OCI-LY1 (cell line): ENCODE measurements around the gene MAP2K7.

Source experiments
- H2AFZ ChIP-seq: fragments of 200-600 bp; sonication (generic), shearing (Covaris generic); 2 replicates; pipeline ENCODE4 v1.6.0; 2014; ENCODE audit warnings: antibody characterized with exemption, mild to moderate bottlenecking, low read length
- H3F3A ChIP-seq: fragments of 200-600 bp; sonication (generic), shearing (Covaris generic); 2 replicates; pipeline ENCODE4 v1.6.0; 2014; ENCODE audit warnings: mild to moderate bottlenecking, antibody characterized with exemption, low read length, moderate library complexity; ENCODE audit not compliant: insufficient read depth
- H3K27ac ChIP-seq: fragments of 200-600 bp; sonication (generic); 2 replicates; pipeline ENCODE4 v1.5.1; 2014; ENCODE audit warnings: low read length, mixed run types, mild to moderate bottlenecking, low read depth; ENCODE audit not compliant: poor library complexity, severe bottlenecking
- H3K27me3 ChIP-seq: fragments of 200-600 bp; sonication (generic); 2 replicates; pipeline ENCODE4 v1.6.0; 2014; ENCODE audit warnings: antibody characterized with exemption, mild to moderate bottlenecking, low read length, moderate library complexity; ENCODE audit not compliant: insufficient read depth
- H3K36me3 ChIP-seq: fragments of 200-600 bp; sonication (generic); 2 replicates; pipeline ENCODE4 v1.6.1; 2014; ENCODE audit warnings: mild to moderate bottlenecking, antibody characterized with exemption, low read length, moderate library complexity, mixed read lengths; ENCODE audit not compliant: insufficient read depth
- H3K4me1 ChIP-seq: fragments of 200-600 bp; sonication (generic); 2 replicates; pipeline ENCODE4 v1.5.1; 2014; ENCODE audit warnings: mild to moderate bottlenecking, low read length, moderate library complexity; ENCODE audit not compliant: insufficient read depth, severe bottlenecking
- H3K4me2 ChIP-seq: fragments of 200-600 bp; sonication (generic), shearing (Covaris generic); 2 replicates; pipeline ENCODE4 v1.6.1; 2014; ENCODE audit warnings: low read length
- H3K4me3 ChIP-seq: fragments of 200-600 bp; sonication (generic); 2 replicates; pipeline ENCODE4 v1.5.1; 2014; ENCODE audit warnings: low read length, low read depth, mild to moderate bottlenecking, mixed read lengths; ENCODE audit not compliant: poor library complexity, severe bottlenecking
- H3K79me2 ChIP-seq: fragments of 200-600 bp; shearing (Covaris generic); 2 replicates; pipeline ENCODE4 v1.6.1; 2016; ENCODE audit warnings: mixed run types, low read length, mixed read lengths; ENCODE audit not compliant: insufficient read depth
- H3K9ac ChIP-seq: fragments of 200-600 bp; sonication (generic), shearing (Covaris generic); 2 replicates; pipeline ENCODE4 v1.6.1; 2014; ENCODE audit warnings: mild to moderate bottlenecking, low read length, mixed read lengths
- H3K9me2 ChIP-seq: fragments of 200-600 bp; sonication (generic), shearing (Covaris generic); 2 replicates; pipeline ENCODE4 v1.6.1; 2014; ENCODE audit warnings: low read depth, mild to moderate bottlenecking, low read length, mixed read lengths
- H3K9me3 ChIP-seq: fragments of 200-600 bp; shearing (Covaris generic); 2 replicates; pipeline ENCODE4 v1.6.1; 2014; ENCODE audit warnings: low read length, mixed read lengths
- H4K20me1 ChIP-seq: fragments of 200-600 bp; sonication (generic), shearing (Covaris generic); 2 replicates; pipeline ENCODE4 v1.6.0; 2016; ENCODE audit warnings: mild to moderate bottlenecking, low read length; ENCODE audit not compliant: insufficient read depth
- EZH2 ChIP-seq: fragments of 200-600 bp; sonication (generic), shearing (Covaris generic); IDR thresholded peaks from 2 replicates; pipeline ENCODE4 v1.8.0; 2017; ENCODE audit warnings: borderline replicate concordance, mixed run types, mild to moderate bottlenecking, antibody characterized with exemption, low read length, moderate library complexity, mixed read lengths
- TF ChIP-seq, protein P1 (sequence below): fragments of 200-600 bp; sonication (generic), shearing (Covaris generic); IDR thresholded peaks from 2 replicates; pipeline ENCODE4 v1.5.1; 2017; ENCODE audit warnings: mild to moderate bottlenecking, antibody characterized with exemption, low read length, moderate library complexity, mixed read lengths

MAP2K7 gene

DNA sequence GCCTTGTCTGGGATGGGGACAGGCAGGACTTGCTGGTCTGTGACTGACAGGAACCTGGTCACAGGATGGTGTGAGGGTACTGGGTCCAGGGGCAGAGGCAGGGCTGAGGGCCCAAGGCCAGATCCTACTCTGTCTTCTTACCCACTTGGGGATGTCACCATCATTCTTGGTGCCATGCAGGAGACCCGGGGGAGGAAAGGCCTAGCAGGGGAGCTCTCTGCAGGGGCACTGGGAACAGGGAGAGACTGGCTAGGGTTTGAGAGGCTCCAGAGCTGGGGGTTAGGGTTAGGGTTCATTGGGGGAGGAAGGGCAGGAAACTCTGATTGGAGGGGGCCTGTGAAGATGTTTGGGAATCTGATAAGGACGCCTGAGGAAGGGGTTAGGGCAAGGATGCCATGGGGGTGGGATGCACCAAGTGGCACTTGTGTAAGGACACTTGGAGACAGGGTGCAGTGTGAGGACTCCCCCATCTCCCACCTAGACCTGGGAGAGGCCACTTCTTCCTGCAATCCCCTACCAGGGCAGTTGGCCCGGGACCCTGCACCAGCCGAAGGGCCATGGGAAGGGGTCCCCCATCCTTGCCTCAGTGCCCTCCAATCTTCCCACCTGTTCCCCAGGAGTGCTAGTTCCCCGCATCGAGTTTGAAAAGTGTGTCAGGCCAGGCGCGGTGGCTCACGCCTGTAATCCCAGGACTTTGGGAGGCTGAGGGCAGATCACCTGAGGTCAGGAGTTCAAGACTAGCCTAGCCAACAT, 36.4 kb upstream of the MAP2K7 start:
- Histone ChIP-seq H3K4me2 (no peak overlapping the region), H3K9me3 (no peaks in the 10 kb centered on the region), H3K4me1 (peaks cover 18% of the 10 kb centered on the region), H4K20me1 (no peaks in the 10 kb centered on the region), H3K9me2 (no peaks in the 10 kb centered on the region), H3K9ac (no peak overlapping the region), H3K36me3 (no peaks in the 10 kb centered on the region), H3K4me3 (no peak overlapping the region), H3K27me3 (no peaks in the 10 kb centered on the region), H2AFZ (no peak overlapping the region), H3F3A (0 out of 2 replicates have a peak, but pooled peaks cover 3% of the 10 kb centered on the region), H3K27ac (no peak overlapping the region), H3K79me2 (no peaks in the 10 kb centered on the region)
- TF ChIP-seq, protein P1, sequence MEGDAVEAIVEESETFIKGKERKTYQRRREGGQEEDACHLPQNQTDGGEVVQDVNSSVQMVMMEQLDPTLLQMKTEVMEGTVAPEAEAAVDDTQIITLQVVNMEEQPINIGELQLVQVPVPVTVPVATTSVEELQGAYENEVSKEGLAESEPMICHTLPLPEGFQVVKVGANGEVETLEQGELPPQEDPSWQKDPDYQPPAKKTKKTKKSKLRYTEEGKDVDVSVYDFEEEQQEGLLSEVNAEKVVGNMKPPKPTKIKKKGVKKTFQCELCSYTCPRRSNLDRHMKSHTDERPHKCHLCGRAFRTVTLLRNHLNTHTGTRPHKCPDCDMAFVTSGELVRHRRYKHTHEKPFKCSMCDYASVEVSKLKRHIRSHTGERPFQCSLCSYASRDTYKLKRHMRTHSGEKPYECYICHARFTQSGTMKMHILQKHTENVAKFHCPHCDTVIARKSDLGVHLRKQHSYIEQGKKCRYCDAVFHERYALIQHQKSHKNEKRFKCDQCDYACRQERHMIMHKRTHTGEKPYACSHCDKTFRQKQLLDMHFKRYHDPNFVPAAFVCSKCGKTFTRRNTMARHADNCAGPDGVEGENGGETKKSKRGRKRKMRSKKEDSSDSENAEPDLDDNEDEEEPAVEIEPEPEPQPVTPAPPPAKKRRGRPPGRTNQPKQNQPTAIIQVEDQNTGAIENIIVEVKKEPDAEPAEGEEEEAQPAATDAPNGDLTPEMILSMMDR: no peak
- no peak for TF ChIP-seq EZH2

DNA sequence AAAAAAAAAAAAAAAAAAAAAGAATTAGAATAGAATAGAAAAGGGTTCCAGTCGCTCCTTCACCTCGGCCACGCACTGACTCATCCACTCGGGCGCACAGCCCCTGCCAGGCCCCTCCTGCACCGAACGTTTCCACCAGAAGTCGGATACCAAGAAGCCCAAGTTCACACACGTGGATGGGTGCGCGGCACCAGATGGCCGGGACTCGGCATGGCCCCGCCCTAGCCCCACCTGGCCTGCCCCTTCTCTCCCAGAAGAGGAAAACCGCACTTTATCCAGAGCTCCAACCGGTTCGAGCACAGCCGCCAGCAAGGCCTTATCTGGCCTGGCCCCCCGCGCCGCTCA, 35.4 kb upstream of the MAP2K7 start:
- no peaks in the 10 kb centered on the region for H3K9me3 ChIP-seq
- no peak overlapping the region for H3K27ac ChIP-seq
- peak overlapping the region; percentile 73 for H3K4me2 ChIP-seq
- no peak overlapping the region for H2AFZ ChIP-seq
- no peaks in the 10 kb centered on the region for H3K9me2 ChIP-seq
- H3K79me2 ChIP-seq: no peaks in the 10 kb centered on the region
- 0 out of 2 replicates have a peak, but pooled peaks cover 3% of the 10 kb centered on the region for H3F3A ChIP-seq
- H4K20me1 ChIP-seq: no peaks in the 10 kb centered on the region
- H3K4me1 ChIP-seq: peaks cover 18% of the 10 kb centered on the region
- peak overlapping the region; percentile 56 for H3K4me3 ChIP-seq
- no peak for TF ChIP-seq EZH2
- TF ChIP-seq, protein P1: no peak
- H3K27me3 ChIP-seq: no peaks in the 10 kb centered on the region
- H3K36me3 ChIP-seq: no peaks in the 10 kb centered on the region
- no peak overlapping the region for H3K9ac ChIP-seq

DNA sequence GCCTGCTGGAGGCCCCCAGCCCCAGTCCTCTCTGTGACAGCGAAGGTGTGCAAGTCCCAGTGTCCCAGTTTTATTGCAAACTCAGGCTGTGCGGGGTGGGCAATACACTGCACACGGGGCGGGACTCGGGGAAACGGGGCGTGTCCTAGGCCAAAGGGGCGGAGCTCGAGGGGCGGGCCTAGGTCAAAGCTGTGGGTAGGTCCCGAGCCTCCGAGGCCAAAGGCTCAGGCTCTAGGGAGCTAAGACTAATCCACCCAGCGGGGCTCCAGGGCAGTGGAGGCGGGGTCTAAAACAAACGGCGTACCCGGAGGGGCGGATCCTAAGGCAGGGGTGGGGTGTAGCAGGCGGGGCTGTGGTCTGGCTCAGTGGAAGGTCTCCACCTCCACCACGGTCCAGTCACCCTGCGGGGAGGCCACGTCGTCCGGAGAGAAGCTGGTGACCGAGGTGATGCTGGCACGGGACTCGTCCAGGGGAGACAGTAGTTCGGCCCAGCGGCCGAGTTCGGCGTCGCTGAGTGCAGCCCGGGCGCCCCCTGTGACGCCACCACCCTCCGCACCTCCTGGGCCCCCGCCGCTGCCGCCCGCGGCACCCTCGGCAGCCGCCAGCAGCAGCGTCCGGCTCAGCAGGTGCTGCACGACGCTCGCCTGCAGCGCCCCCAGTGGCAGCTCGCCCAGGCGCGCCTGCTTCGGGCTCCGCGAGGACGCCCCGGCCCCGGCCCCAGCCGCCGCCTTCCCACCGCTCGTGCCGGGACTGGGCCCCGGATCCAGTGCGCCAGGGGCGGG, 34.8 kb upstream of the MAP2K7 start:
- H3K4me2 ChIP-seq: peak overlapping the region; percentile 73
- H3K9me2 ChIP-seq: no peaks in the 10 kb centered on the region
- peak overlapping the region; percentile 56 for H3K4me3 ChIP-seq
- H3K9ac ChIP-seq: peak overlapping the region; percentile 18; the same call in 1 of the 2 replicates
- no peaks in the 10 kb centered on the region for H4K20me1 ChIP-seq
- no peaks in the 10 kb centered on the region for H3K36me3 ChIP-seq
- no peaks in the 10 kb centered on the region for H3K27me3 ChIP-seq
- H3K4me1 ChIP-seq: peaks cover 18% of the 10 kb centered on the region
- TF ChIP-seq, protein P1: peak; percentile 69
- no peak for TF ChIP-seq EZH2
- no peaks in the 10 kb centered on the region for H3K9me3 ChIP-seq
- 0 out of 2 replicates have a peak, but pooled peaks cover 3% of the 10 kb centered on the region for H3F3A ChIP-seq
- H3K27ac ChIP-seq: no peak overlapping the region
- H3K79me2 ChIP-seq: no peaks in the 10 kb centered on the region
- H2AFZ ChIP-seq: no peak overlapping the region
